ENCODE results near the gene TMSB4X. TPM values are rescaled to one million over a fixed set of nuclear protein-coding genes. Genes with fewer than 3 reads are reported as not detected.
"Not testable (repeated sequence)": the region's sequence is repeated elsewhere in the genome, so short reads cannot be mapped to it uniquely, and the experiment has no call there.

The TMSB4X gene
- total RNA-seq, 1 experiment from 2014 or later = 6,124 TPM

- DNase-seq (ENCODE audit: low spot score) = no peak
These were observed 19.9 kb upstream of the TMSB4X start for GRCh38 chrX:12954981-12955380.

- peak; percentile 81 for DNase-seq (ENCODE audit: low spot score)
These were observed 18.8 kb upstream of the TMSB4X start for GRCh38 chrX:12955882-12956703.

DNA sequence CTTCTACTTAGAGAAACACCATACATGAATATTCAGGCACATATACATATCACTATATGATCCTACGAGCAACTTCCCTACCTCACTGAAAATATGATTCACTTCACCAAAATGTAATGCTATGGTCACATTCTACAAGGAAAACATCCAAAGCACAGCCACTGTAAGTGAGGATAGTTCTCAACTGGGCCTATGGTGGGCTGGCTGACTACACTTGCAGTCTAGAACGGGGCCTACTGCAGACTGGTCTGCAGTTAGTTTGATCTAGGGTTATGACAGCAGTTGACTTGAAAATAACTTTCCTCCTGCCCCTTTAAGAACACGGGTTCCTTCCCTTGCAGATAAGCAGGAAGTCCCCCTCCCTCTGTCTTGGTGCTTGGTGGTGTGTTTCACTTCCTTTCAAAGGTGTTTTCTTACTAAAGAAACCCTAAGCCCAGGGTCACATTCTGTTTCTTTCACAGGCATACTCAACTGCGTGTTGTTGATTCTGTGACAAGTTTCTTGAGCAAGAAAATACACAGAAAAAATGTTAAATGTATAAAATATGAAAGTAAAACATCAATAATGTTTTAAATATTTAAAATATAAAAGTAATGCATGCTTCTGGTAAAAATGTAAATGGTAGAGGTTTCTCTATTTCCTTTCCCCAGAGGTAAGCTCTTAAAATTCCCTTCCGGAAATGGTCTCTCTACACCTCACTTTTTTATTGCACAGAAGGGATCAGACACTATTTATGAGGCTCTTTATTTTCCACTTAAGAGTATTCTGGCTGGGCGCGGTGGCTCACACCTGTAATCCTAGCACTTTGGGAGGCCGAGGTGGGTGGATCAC is 18.0 kb upstream of the TMSB4X start:
- peak; percentile 79 for DNase-seq (ENCODE audit: low spot score)

GRCh38 chrX:12958059-12958458 is 16.9 kb upstream of the TMSB4X start:
- DNase-seq (ENCODE audit: low spot score) = no peak

DNA sequence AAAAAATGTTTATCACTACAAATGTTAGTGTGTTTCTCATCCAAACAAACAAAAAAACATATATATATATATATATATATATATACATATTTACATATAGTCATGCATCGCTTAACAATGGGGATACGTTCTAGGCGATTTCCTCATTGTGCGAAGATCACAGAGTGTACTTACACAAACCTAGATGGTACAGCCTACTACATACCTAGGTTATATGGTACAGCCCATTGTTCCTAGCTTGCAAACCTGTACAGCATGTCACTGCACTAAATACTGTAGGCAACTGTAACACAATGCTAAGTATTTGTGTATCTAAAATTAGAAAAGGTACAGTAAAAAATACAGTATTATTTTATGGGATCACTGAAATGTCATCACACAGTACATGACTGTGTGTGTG is 16.4 kb upstream of the TMSB4X start:
- no peak for DNase-seq (ENCODE audit: low spot score)

DNA sequence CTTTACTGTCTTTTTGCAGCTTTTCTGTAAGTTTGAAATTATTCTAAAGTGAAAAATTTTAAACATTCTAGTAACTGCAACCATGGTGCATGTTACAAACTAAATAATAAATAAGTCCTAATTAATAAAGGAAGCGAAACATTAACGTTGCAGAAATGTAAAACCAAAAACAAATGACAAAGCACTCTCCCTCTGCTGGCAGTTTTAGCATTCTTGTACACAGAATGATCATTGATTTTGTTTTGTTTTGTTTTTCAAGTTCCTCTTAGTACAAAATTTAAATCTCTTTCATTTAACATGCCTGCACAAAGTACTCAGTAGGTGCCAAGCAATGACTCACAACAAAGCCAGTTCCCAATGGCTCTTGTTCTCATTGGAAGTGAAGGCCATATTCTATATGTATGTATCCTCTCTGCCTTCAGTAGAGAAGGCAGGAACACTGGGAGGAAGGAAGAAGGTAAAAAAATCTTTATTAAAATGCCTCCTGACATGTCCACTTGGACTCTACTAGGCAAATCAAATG is 13.7 kb upstream of the TMSB4X start:
- DNase-seq (ENCODE audit: low spot score) = no peak

- DNase-seq (ENCODE audit: low spot score) = no peak
These were observed 12.8 kb upstream of the TMSB4X start for GRCh38 chrX:12962041-12962504.

GRCh38 chrX:12963210-12963850 is 11.6 kb upstream of the TMSB4X start:
- DNase-seq (ENCODE audit: low spot score) = not testable (repeated sequence)

- no peak for DNase-seq (ENCODE audit: low spot score)
These were observed 9.6 kb upstream of the TMSB4X start for GRCh38 chrX:12965131-12965940.

DNA sequence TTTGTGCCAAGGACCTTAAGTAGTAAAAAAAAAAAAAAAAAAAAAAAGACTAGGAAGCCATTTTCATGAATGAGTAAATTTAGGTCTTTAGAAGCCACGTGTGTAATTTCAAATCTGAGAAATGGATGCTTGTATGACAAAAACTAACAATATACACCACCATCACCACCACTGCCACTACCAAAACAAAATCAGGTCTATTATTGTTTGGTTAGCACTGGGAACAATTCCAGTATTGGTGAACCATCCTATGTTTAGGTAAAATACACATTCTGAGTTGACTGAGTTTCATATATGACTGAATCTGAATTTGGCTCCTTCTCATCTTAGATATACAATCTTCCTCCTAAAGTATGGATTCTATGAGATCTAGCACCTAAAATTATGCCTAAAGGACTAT is 8.8 kb upstream of the TMSB4X start:
- DNase-seq (ENCODE audit: low spot score) = no peak

GRCh38 chrX:12967711-12968465 is 7.0 kb upstream of the TMSB4X start:
- DNase-seq (ENCODE audit: low spot score) = no peak

DNA sequence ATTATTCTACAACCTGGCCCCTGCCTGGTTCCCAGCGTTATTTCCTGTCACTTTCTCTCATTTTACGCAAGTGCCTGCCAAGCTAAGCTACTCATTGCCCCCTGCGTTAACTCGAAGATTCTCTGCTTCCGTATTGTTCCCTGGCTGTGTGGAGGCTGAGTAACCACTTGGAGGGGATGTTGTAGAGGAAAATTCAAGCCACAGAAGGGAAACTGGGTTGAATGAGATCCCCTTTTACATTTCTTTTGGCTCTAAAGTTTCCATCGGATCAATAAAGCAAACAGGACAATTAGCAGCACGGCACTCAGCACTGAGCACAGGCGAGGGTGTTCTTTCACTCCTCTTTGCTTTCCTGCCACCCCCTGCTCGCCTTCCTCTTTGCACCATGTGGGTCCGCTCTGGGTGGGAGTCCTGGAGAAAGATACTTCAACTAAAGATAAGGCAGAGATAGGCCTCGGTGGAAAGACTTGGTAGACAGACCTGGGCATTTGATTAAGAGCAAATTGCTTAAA is 4.2 kb upstream of the TMSB4X start:
- DNase-seq (ENCODE audit: low spot score) = no peak

- no peak for DNase-seq (ENCODE audit: low spot score)
These were observed 3.5 kb upstream of the TMSB4X start for GRCh38 chrX:12971282-12972003.

DNA sequence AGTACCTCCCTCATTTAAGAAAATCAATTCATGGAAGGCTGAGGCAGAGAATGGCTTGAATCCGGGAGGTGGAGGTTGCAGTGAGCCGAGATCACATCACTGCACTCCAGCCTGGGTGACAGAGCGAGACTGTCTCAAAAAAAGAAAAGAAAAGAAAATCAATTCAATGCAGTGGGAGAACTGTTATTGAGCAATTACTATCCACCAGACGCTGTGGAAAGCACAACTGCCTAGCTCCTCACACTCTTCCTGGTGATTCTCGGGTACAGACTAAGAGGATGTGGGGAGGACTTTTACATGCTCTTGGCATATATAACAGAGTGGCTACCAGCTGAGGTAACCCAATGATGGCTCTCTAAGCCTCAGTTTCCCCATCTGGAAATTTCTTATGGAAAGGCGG is 2.7 kb upstream of the TMSB4X start:
- no peak for DNase-seq (ENCODE audit: low spot score)

GRCh38 chrX:12972878-12973560 is 1.9 kb upstream of the TMSB4X start:
- no peak for DNase-seq (ENCODE audit: low spot score)

DNA sequence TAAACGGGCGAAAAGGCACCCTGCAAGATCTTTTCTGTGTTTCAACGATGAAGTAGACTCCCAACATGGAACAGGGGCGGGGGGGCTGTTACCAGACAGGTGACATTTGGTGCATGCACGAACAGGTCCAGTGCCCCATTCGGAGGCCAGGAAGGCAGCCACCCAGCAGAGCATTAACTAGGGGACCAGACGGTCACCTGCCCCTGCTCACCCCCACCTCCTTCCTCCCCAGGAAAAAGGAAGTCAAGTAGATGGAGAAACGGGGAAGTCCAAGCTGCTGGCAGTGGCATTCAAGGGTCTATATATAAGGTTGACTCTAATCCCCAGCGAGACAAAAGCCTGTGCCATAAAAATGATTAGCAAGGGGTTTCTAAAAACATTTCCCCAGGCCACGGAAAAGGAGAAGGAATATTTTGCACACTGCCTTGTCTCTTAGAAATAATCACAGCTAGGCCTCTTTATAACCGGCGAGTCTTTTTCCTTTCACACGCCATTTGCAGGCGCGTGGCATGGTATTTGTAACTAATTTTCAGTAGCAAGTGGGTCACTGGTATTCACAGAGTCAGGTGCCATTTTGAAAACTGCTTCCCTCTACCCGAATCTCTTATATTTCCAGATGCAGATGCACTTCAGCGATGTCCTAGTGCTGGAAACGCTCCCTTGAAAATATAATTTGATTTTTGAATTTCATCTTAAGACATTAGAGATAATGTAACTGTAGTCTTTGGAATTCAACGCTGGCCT is 1.2 kb upstream of the TMSB4X start:
- DNase-seq (ENCODE audit: low spot score) = no peak

- peak; percentile 29 for DNase-seq (ENCODE audit: low spot score)
These were observed 560 bp upstream of the TMSB4X start for GRCh38 chrX:12974305-12974795.

DNA sequence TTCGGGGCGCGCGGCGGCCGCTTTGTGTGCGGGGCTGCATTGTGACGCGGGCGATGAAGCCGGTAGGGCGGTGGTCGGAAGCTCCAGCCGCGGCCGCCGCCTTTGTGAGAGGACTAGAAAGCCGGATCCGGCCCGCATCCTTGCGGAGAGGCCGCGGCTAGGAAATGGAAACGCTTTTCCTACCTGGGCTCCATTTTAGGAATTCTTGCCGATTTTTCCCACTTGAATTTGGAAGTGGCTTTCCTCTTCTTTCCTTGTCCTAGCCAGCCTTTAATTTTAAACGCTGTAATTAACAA is 708 bp downstream of the TMSB4X start:
- DNase-seq (ENCODE audit: low spot score) = no peak
